GM19193 (cell line): ENCODE measurements around the gene ZNF672.

Source experiments
- POLR2A ChIP-seq: IDR thresholded peaks from 4 replicates; pipeline ENCODE4 v1.6.1; 2011; ENCODE audit not compliant: insufficient read depth, insufficient read length; ENCODE audit errors: extremely low read depth

ZNF672 gene

GRCh38 chr1:248823517-248824001 lies 14.5 kb upstream of the ZNF672 start:
- TF ChIP-seq POLR2A, result no peak

GRCh38 chr1:248824301-248824700 lies 13.7 kb upstream of the ZNF672 start:
- no peak for TF ChIP-seq POLR2A

DNA sequence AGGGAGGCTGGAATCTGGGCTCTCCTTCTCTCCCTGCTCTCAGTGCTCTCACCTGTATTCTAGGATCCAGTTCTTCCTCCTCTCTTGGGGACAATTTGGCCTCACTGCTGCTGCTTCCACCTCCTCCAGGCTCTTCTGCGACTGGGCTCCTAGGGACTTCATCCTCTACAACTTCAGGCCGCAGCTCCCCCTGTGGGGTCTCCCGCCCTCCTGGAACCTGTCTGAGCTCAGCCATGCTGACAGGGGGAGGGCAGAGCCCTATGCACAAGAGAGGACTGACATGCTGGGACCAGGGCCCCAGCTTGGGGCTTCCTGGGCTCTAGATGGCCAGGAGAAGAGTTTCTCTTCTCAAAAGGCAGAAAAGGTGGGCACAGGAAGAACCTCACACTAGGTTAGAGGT lies 13.3 kb upstream of the ZNF672 start:
- TF ChIP-seq POLR2A, result no peak

- no peak for TF ChIP-seq POLR2A
Observed at GRCh38 chr1:248825136-248825535, 12.9 kb upstream of the ZNF672 start.

- TF ChIP-seq POLR2A, result no peak
Observed at GRCh38 chr1:248825573-248825908, 12.5 kb upstream of the ZNF672 start.

DNA sequence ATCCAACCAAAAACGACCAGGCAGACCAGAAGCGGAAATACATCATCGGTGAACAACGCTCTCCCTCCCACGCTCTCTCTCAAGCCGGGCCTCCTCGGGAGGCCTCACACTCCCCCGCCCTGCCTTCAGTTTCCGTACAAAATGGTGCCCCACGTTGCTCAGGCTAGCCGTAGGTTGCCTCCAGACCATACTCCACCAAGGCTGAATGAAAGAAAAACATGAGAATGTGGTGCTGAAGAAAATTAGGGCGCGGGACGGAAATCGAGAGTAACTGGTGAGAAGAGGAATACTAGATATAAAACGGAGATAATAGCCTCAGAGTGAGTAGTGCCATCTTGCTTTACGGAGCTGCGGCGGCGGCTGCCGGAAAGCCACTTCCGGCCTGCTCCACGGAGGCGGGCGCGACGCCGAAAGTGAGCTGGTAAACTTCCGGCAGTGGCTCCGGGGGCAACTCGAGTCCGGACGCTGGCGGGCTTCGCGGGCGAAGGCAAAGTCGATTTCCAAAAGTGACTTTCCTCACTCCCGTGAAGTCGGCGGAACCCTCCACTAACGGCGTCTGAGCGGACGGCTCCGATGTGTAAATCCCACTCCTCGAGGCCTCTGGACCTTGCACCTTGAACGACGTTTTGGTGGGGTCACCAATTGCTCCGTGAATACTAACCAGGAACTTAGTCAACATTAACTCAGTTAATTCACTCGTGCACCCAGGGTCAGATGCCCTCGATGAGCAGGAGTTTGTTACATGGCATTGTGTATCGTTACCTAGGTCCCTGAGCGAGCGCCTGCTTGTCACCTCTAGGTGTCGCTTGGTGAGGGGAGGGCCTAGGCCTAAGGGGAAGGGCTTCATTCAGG lies 11.9 kb upstream of the ZNF672 start, which contains the start of gene SH3BP5L:
TSS of gene SH3BP5L (minus strand) at position 7 of the 852 bp plus-strand sequence. CDS start 980 bp downstream, outside the sequence.
- peak; percentile 76 for TF ChIP-seq POLR2A

GRCh38 chr1:248828845-248829244 lies 9.2 kb upstream of the ZNF672 start:
- TF ChIP-seq POLR2A, result no peak

GRCh38 chr1:248831842-248832241 lies 6.2 kb upstream of the ZNF672 start:
- TF ChIP-seq POLR2A, result no peak

DNA sequence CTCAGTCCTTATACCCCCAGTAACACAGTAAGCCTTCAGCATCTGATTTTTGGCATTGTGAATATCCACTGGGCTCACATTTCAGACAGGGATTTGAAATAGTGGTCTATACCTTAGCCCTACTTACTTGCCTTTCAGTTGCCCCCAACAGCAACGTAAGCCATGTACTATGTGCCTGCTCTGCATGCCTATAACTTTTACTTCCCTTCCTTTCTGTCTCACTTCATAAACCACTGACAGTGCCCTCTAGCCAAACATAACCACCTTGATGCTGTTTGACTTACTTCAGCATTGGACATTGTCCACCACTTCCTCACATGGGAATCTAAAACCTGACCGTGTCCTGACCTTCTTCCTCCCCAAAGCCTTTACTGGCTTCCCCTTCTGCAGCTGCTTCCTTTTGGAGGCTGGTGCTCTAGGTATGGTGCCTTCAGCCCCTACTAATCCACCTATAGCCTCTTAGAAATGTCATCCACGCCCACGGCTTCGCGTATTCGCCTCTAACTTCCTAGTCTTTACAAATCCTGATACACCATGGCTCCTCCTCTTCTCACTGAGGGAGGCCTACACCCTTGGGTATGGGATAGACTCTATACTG lies 3.6 kb upstream of the ZNF672 start:
- TF ChIP-seq POLR2A, result no peak

DNA sequence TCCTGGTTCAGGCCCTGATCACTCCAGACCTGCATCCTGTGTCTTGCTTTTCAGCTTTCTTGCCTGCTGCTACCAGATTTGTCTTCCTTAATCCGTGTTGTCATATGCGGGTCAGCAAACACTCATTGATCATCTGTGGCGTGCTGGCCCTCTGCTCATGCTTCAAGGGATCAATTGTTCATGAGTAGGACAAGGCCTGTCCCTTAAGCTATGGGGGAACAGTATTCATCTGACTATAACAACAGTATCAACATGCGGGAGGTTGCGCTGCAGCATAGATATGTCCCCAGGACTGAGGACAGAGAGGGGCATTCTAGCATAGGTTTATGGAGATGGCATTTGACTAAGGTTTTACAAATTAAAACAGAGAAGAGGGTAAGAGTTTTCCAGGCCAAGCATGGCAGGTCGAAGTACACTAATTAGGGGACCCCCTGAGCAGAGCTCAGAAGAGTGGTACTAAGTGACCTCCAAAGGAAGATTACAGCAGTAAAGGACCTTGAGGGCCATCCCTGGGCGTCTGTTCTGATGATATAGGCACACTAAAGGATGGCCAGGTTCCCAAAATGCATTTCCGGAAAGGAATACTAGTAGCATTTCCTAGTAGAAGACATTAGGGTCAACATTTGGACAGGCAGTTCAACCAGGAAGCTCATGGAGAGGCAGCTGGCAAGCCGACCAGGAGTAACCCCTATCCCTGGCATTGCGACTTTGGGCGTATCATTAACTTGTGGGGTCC lies 811 bp upstream of the ZNF672 start:
- TF ChIP-seq POLR2A, result no peak

DNA sequence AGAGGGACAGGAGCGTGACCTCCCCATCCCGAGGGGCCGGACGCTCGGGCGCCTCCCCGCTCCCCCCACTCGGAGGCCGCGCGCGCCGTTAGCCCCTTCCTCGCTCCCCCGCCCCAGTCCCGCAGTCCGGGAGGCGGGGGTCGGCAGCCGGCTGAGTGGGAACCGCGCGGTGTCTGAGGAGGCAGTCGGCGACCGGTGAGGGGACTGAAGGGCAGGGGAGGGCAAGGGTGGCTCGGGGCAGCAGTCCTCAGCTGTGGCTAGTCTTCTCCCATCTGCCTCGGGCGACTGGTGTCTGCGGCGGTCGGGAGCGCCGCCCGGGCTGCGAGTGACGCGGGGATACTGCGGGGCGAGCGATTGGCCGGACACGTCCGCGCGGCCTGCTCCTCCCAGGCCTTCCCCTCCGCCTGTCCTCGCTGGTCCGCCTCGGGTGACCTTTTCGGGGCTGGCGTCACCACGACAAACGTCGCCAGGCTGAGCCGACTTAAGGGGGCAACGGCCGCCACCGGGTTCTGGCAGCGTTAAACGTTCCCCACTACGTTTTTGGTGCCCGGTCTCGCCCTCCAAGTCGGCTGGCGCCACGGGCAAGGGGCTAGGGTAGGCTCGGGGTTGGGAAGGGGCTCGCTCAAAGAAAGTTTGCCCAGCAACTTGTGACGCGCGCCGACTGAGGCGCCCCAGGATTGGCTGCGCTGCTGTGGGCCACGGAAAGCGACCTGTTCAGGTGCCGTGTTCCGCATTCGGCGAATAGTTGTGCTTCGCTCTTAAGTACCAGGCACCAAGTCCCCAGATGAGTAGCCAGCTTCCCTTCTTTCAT lies 538 bp downstream of the ZNF672 start:
- TF ChIP-seq POLR2A, result peak; percentile 74

DNA sequence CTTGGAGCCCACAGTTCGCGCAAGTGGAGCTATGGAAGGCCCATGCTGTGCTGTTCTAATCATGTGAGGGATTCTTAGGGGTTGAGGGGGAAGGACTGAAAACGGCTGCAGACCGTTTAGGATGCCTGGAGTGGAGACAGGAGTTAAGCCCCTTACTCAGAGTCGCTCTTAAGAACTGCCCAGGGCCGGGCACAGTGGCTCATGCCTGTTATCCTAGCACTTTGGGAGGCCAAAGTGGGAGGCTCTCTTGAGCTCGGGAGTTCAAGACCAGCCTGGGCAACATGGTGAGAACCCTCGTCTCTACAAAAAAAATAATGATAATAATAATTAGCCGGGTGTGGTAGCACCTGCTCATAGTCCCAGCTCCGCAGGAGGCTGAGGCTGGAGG lies 1.1 kb downstream of the ZNF672 start:
- TF ChIP-seq POLR2A, result no peak

DNA sequence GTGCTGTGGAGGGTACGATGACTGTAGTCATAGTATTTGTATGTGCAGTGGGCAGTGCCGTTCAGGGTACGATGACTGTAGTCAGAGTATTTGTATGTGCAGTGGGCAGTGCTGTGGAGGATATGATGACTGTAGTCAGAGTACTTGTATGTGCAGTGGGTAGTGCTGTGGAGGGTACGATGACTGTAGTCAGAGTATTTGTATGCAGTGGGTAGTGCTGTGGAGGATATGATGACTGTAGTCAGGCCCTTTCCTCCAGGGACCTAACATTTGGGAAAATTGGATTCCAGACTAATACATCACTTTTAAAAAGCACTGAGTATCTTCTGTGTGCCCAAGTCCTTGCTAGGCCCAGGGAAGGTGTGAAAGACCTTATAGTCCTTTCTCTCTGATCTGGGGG lies 2.9 kb downstream of the ZNF672 start:
- no peak for TF ChIP-seq POLR2A

GRCh38 chr1:248841702-248842395 lies 3.8 kb downstream of the ZNF672 start:
- TF ChIP-seq POLR2A, result no peak
